ENCODE results near the gene RBM6.
A peak's percentile ranks its signal among the peaks of the same experiment; 100 is the strongest.
"Not testable (repeated sequence)": the region's sequence is repeated elsewhere in the genome, so short reads cannot be mapped to it uniquely, and the experiment has no call there.

The RBM6 gene

GRCh38 chr3:50044976-50045375, 105.0 kb downstream of the RBM6 start:
- Mint-ChIP-seq H3K36me3 (ENCODE audit: low read depth) (peaks cover 9% of the 10 kb centered on the region), H3K9me3 (no peaks in the 10 kb centered on the region), H3K4me1 (ENCODE audit: low read depth) (peaks cover 14% of the 10 kb centered on the region), H3K27me3 (ENCODE audit: low read depth) (no peaks in the 10 kb centered on the region), H3K4me3 (no peak overlapping the region), H3K27ac (no peak overlapping the region)
- no peak for DNase-seq (ENCODE audit: low spot score)

GRCh38 chr3:50047426-50047825, 107.5 kb downstream of the RBM6 start:
- H3K27me3 Mint-ChIP-seq (ENCODE audit: low read depth) = no peaks in the 10 kb centered on the region
- no peak overlapping the region for H3K27ac Mint-ChIP-seq
- peaks cover 16% of the 10 kb centered on the region for H3K36me3 Mint-ChIP-seq (ENCODE audit: low read depth)
- peaks cover 4% of the 10 kb centered on the region for H3K4me1 Mint-ChIP-seq (ENCODE audit: low read depth)
- no peaks in the 10 kb centered on the region for H3K9me3 Mint-ChIP-seq
- DNase-seq (ENCODE audit: low spot score) = no peak
- no peak overlapping the region for H3K4me3 Mint-ChIP-seq

GRCh38 chr3:50050361-50050760, 110.4 kb downstream of the RBM6 start:
- no peaks in the 10 kb centered on the region for H3K27me3 Mint-ChIP-seq (ENCODE audit: low read depth)
- no peak for DNase-seq (ENCODE audit: low spot score)
- H3K4me3 Mint-ChIP-seq = no peak overlapping the region
- H3K4me1 Mint-ChIP-seq (ENCODE audit: low read depth) = peaks cover 4% of the 10 kb centered on the region
- H3K9me3 Mint-ChIP-seq = no peaks in the 10 kb centered on the region
- H3K27ac Mint-ChIP-seq = no peak overlapping the region
- H3K36me3 Mint-ChIP-seq (ENCODE audit: low read depth) = peaks cover 29% of the 10 kb centered on the region

- Mint-ChIP-seq H3K36me3 (ENCODE audit: low read depth) (peaks cover 57% of the 10 kb centered on the region), H3K4me3 (no peak overlapping the region), H3K27me3 (ENCODE audit: low read depth) (no peaks in the 10 kb centered on the region), H3K4me1 (ENCODE audit: low read depth) (no peaks in the 10 kb centered on the region), H3K27ac (no peak overlapping the region), H3K9me3 (no peaks in the 10 kb centered on the region)
- no peak for DNase-seq (ENCODE audit: low spot score)
Observed at GRCh38 chr3:50057756-50058155, 117.8 kb downstream of the RBM6 start.

GRCh38 chr3:50068134-50068533, 128.2 kb downstream of the RBM6 start:
- Mint-ChIP-seq H3K4me3 (no peak overlapping the region), H3K9me3 (no peaks in the 10 kb centered on the region), H3K27me3 (ENCODE audit: low read depth) (no peaks in the 10 kb centered on the region), H3K4me1 (ENCODE audit: low read depth) (no peaks in the 10 kb centered on the region), H3K27ac (no peak overlapping the region), H3K36me3 (ENCODE audit: low read depth) (peaks cover 53% of the 10 kb centered on the region)
- DNase-seq (ENCODE audit: low spot score) = no peak

GRCh38 chr3:50078091-50078490, 138.1 kb downstream of the RBM6 start:
- Mint-ChIP-seq H3K27me3 (ENCODE audit: low read depth) (no peaks in the 10 kb centered on the region), H3K4me3 (no peak overlapping the region), H3K4me1 (ENCODE audit: low read depth) (peaks cover 7% of the 10 kb centered on the region), H3K27ac (no peak overlapping the region), H3K9me3 (no peaks in the 10 kb centered on the region), H3K36me3 (ENCODE audit: low read depth) (peaks cover 25% of the 10 kb centered on the region)
- no peak for DNase-seq (ENCODE audit: low spot score)

- H3K9me3 Mint-ChIP-seq = no peaks in the 10 kb centered on the region
- H3K27me3 Mint-ChIP-seq (ENCODE audit: low read depth) = no peaks in the 10 kb centered on the region
- H3K36me3 Mint-ChIP-seq (ENCODE audit: low read depth) = peaks cover 20% of the 10 kb centered on the region
- H3K4me3 Mint-ChIP-seq = no peak overlapping the region
- no peak for DNase-seq (ENCODE audit: low spot score)
- peaks cover 10% of the 10 kb centered on the region for H3K4me1 Mint-ChIP-seq (ENCODE audit: low read depth)
- H3K27ac Mint-ChIP-seq = no peak overlapping the region
Observed at GRCh38 chr3:50078622-50079021, 138.7 kb downstream of the RBM6 start.

GRCh38 chr3:50084951-50085350, 145.0 kb downstream of the RBM6 start:
- H3K4me1 Mint-ChIP-seq (ENCODE audit: low read depth) = peaks cover 13% of the 10 kb centered on the region
- H3K36me3 Mint-ChIP-seq (ENCODE audit: low read depth); H3K9me3 Mint-ChIP-seq; H3K27me3 Mint-ChIP-seq (ENCODE audit: low read depth); DNase-seq (ENCODE audit: low spot score); H3K27ac Mint-ChIP-seq; H3K4me3 Mint-ChIP-seq: not testable (repeated sequence)

- DNase-seq (ENCODE audit: low spot score) = peak; percentile 91
- Mint-ChIP-seq H3K36me3 (ENCODE audit: low read depth) (peaks cover 39% of the 10 kb centered on the region), H3K9me3 (no peaks in the 10 kb centered on the region), H3K27ac (peak within 1 kb of the TSS; percentile 97), H3K27me3 (ENCODE audit: low read depth) (no peaks in the 10 kb centered on the region), H3K4me3 (peak within 1 kb of the TSS; percentile 97), H3K4me1 (ENCODE audit: low read depth) (peaks cover 29% of the 10 kb centered on the region)
Observed at GRCh38 chr3:50088725-50089608, 149.0 kb downstream of the RBM6 start, which contains the start of gene RBM5. RBM5 (plus strand) TSS chr3:50088919; CDS start chr3:50090435, 1,516 bp downstream.

GRCh38 chr3:50089609-50089945, 149.6 kb downstream of the RBM6 start:
- H3K36me3 Mint-ChIP-seq (ENCODE audit: low read depth) = peaks cover 41% of the 10 kb centered on the region
- DNase-seq (ENCODE audit: low spot score) = no peak
- H3K27me3 Mint-ChIP-seq (ENCODE audit: low read depth) = no peaks in the 10 kb centered on the region
- H3K27ac Mint-ChIP-seq = peak overlapping the region; percentile 97
- peaks cover 29% of the 10 kb centered on the region for H3K4me1 Mint-ChIP-seq (ENCODE audit: low read depth)
- peak overlapping the region; percentile 97 for H3K4me3 Mint-ChIP-seq
- no peaks in the 10 kb centered on the region for H3K9me3 Mint-ChIP-seq

- Mint-ChIP-seq H3K27ac (peak overlapping the region; percentile 97), H3K27me3 (ENCODE audit: low read depth) (no peaks in the 10 kb centered on the region), H3K9me3 (no peaks in the 10 kb centered on the region), H3K4me1 (ENCODE audit: low read depth) (peaks cover 34% of the 10 kb centered on the region), H3K36me3 (ENCODE audit: low read depth) (peaks cover 52% of the 10 kb centered on the region), H3K4me3 (peak overlapping the region; percentile 97)
- no peak for DNase-seq (ENCODE audit: low spot score)
Observed at GRCh38 chr3:50090984-50091383, 151.0 kb downstream of the RBM6 start.

GRCh38 chr3:50095352-50095998, 155.5 kb downstream of the RBM6 start:
- Mint-ChIP-seq H3K4me3 (no peak overlapping the region), H3K36me3 (ENCODE audit: low read depth) (peaks cover 74% of the 10 kb centered on the region), H3K4me1 (ENCODE audit: low read depth) (peaks cover 24% of the 10 kb centered on the region), H3K27ac (no peak overlapping the region), H3K9me3 (no peaks in the 10 kb centered on the region), H3K27me3 (ENCODE audit: low read depth) (no peaks in the 10 kb centered on the region)
- no peak for DNase-seq (ENCODE audit: low spot score)

- peaks cover 7% of the 10 kb centered on the region for H3K4me1 Mint-ChIP-seq (ENCODE audit: low read depth)
- DNase-seq (ENCODE audit: low spot score) = no peak
- no peaks in the 10 kb centered on the region for H3K27me3 Mint-ChIP-seq (ENCODE audit: low read depth)
- no peak overlapping the region for H3K27ac Mint-ChIP-seq
- H3K4me3 Mint-ChIP-seq = no peak overlapping the region
- peaks cover 74% of the 10 kb centered on the region for H3K36me3 Mint-ChIP-seq (ENCODE audit: low read depth)
- no peaks in the 10 kb centered on the region for H3K9me3 Mint-ChIP-seq
Observed at GRCh38 chr3:50100386-50100785, 160.4 kb downstream of the RBM6 start.

- peaks cover 4% of the 10 kb centered on the region for H3K4me1 Mint-ChIP-seq (ENCODE audit: low read depth)
- H3K27ac Mint-ChIP-seq = no peak overlapping the region
- H3K27me3 Mint-ChIP-seq (ENCODE audit: low read depth) = no peaks in the 10 kb centered on the region
- peaks cover 70% of the 10 kb centered on the region for H3K36me3 Mint-ChIP-seq (ENCODE audit: low read depth)
- no peak for DNase-seq (ENCODE audit: low spot score)
- no peaks in the 10 kb centered on the region for H3K9me3 Mint-ChIP-seq
- no peak overlapping the region for H3K4me3 Mint-ChIP-seq
Observed at GRCh38 chr3:50100956-50101845, 161.3 kb downstream of the RBM6 start.

Measured in T-helper 2 cell treated with Interferon-gamma antibody and Interleukin-4, amounts not matched to agents 5 μg/mL and 100 μg/mL, for 36 hours (primary cell).